Cardiac muscle cell (in vitro differentiated cells and primary cell): Measurements from ENCODE around the gene AXIN2. TPM values are rescaled to one million over a fixed set of nuclear protein-coding genes. Genes with fewer than 3 reads are reported as not detected.
"Not testable (repeated sequence)": the region's sequence is repeated elsewhere in the genome, so short reads cannot be mapped to it uniquely, and the experiment has no call there.

Experiments used
- DNase-seq, 2 donors: peaks; one replicate each; pipeline versions ENCODE4 v3.0.0 to v3.0.0-alpha.2; 2010 to 2017; ENCODE audit warnings: low read depth in 1 of 2, low spot score in 1 of 2
- H3K27ac ChIP-seq: fragments of 200-600 bp; sonication (generic); 2 replicates; pipeline ENCODE4 v1.5.1; 2016
- H3K27me3 ChIP-seq: fragments of 200-600 bp; sonication (generic); 2 replicates; pipeline ENCODE4 v1.6.0; 2016; ENCODE audit warnings: control low read depth
- H3K36me3 ChIP-seq: fragments of 200-600 bp; sonication (generic); 2 replicates; pipeline ENCODE4 v1.5.1; 2016; ENCODE audit warnings: control low read depth
- H3K4me1 ChIP-seq: fragments of 200-600 bp; sonication (generic); 2 replicates; pipeline ENCODE4 v1.8.1; 2017; ENCODE audit warnings: low read depth, mild to moderate bottlenecking, mixed run types
- H3K4me3 ChIP-seq: fragments of 200-600 bp; sonication (generic); 2 replicates; pipeline ENCODE4 v1.5.1; 2016; ENCODE audit warnings: mild to moderate bottlenecking
- H3K9me3 ChIP-seq: fragments of 200-600 bp; sonication (generic); 2 replicates; pipeline ENCODE4 v1.5.1; 2017; ENCODE audit warnings: low read depth, mild to moderate bottlenecking, control low read depth
- polyA plus RNA-seq: library from polyadenylated mRNA; unstranded; fragments of >200 nt; fragmentation: Nextera tagmentation; extraction: Ambion mirVana; gene quantifications from 2 replicates; pipeline ENCODE4 v1.2.1, GENCODE V29; 2016
- total RNA-seq: library from RNA; depleted of rRNA; stranded (reverse); fragments of >200 nt; gene quantifications from 2 replicates; pipeline ENCODE4 v1.2.3, GENCODE V29; 2016
- TF ChIP-seq, protein P1 (sequence below): IDR thresholded peaks from 2 replicates; pipeline ENCODE4 v1.5.1; 2012; ENCODE audit warnings: low read depth, mild to moderate bottlenecking, low read length

AXIN2 gene
- total and polyA plus RNA-seq, 2 experiments from 2014 or later, result 22.3 to 35.4 TPM

- Histone ChIP-seq H3K27ac (peak overlapping the region; percentile 88), H3K36me3 (peaks cover 21% of the 10 kb centered on the region), H3K4me1 (peaks cover 27% of the 10 kb centered on the region), H3K27me3 (no peaks in the 10 kb centered on the region), H3K4me3 (no peak overlapping the region), H3K9me3 (no peaks in the 10 kb centered on the region)
- DNase-seq, result no peak
- TF ChIP-seq, protein P1, sequence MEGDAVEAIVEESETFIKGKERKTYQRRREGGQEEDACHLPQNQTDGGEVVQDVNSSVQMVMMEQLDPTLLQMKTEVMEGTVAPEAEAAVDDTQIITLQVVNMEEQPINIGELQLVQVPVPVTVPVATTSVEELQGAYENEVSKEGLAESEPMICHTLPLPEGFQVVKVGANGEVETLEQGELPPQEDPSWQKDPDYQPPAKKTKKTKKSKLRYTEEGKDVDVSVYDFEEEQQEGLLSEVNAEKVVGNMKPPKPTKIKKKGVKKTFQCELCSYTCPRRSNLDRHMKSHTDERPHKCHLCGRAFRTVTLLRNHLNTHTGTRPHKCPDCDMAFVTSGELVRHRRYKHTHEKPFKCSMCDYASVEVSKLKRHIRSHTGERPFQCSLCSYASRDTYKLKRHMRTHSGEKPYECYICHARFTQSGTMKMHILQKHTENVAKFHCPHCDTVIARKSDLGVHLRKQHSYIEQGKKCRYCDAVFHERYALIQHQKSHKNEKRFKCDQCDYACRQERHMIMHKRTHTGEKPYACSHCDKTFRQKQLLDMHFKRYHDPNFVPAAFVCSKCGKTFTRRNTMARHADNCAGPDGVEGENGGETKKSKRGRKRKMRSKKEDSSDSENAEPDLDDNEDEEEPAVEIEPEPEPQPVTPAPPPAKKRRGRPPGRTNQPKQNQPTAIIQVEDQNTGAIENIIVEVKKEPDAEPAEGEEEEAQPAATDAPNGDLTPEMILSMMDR, result no peak
Measured at GRCh38 chr17:65529040-65529633, 32.3 kb downstream of the AXIN2 start.

DNA sequence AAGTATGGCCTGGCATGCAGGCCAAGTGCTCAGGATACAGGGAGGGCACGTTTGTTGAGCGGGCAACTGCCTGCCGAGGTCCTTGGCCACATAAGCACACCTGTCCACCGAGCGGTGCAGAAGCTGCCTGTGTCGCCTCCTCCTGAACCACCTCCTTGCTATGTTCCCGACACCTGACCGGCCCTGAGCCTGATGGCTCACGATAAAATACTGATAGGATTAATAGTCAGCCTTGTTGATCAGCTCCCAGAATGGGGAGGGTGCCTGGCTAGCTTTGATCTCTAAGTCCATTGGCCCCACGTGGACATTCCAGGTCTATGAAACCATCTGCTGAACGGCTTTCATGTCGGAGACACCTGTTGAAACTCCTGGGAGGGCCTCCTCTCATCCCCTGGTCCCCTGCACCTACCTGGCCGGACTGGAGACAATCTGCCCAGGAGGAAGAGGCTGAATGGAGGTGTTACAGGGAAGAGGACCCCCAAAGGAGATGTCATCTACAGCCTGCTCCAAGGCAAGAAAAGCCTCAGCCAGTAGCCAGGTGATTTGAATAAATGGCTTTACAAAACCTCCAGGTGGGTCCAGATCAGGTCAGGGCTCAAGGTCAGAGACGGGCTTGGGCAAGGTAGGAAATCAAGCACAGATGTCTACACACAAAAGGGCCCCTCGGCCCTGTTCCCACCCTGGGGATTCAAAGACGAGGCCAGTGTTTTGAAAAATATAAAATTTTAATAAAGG is 33.4 kb downstream of the AXIN2 start:
- H3K4me3 ChIP-seq, result no peak overlapping the region
- TF ChIP-seq, protein P1, result no peak
- H3K4me1 ChIP-seq, result peaks cover 34% of the 10 kb centered on the region
- H3K27ac ChIP-seq, result peak overlapping the region; percentile 47
- no peaks in the 10 kb centered on the region for H3K9me3 ChIP-seq
- peaks cover 12% of the 10 kb centered on the region for H3K36me3 ChIP-seq
- no peaks in the 10 kb centered on the region for H3K27me3 ChIP-seq
- DNase-seq, result no peak

DNA sequence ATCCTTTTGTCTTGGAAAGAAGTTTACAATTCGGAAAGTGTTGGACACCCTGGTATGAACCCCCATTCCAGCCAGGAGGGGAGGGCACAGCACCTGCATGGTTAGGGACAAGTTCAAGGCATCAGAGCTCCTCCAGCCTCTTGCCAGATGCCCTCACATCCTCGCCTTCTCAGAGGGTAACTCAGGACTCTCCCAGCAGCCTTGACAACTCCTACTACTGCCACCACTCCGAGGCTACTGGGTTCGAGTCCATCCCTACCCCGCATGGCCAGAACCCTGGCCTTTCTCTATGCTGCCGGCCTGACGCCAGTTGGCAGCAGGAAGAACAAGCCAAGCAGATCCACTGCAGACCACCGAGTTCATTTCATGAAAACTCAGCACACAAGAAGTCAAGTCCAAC is 34.1 kb downstream of the AXIN2 start:
- H3K9me3 ChIP-seq, result no peaks in the 10 kb centered on the region
- peak overlapping the region; percentile 47 for H3K27ac ChIP-seq
- no peak for DNase-seq
- peaks cover 32% of the 10 kb centered on the region for H3K4me1 ChIP-seq
- peaks cover 9% of the 10 kb centered on the region for H3K36me3 ChIP-seq
- H3K27me3 ChIP-seq, result no peaks in the 10 kb centered on the region
- TF ChIP-seq, protein P1, result no peak
- no peak overlapping the region for H3K4me3 ChIP-seq

- H3K27ac ChIP-seq, result peak overlapping the region; percentile 47
- H3K27me3 ChIP-seq, H3K9me3 ChIP-seq, DNase-seq, H3K4me3 ChIP-seq, H3K36me3 ChIP-seq: not testable (repeated sequence)
- H3K4me1 ChIP-seq, result peaks cover 27% of the 10 kb centered on the region
Measured at GRCh38 chr17:65526854-65527253, 34.6 kb downstream of the AXIN2 start.

DNA sequence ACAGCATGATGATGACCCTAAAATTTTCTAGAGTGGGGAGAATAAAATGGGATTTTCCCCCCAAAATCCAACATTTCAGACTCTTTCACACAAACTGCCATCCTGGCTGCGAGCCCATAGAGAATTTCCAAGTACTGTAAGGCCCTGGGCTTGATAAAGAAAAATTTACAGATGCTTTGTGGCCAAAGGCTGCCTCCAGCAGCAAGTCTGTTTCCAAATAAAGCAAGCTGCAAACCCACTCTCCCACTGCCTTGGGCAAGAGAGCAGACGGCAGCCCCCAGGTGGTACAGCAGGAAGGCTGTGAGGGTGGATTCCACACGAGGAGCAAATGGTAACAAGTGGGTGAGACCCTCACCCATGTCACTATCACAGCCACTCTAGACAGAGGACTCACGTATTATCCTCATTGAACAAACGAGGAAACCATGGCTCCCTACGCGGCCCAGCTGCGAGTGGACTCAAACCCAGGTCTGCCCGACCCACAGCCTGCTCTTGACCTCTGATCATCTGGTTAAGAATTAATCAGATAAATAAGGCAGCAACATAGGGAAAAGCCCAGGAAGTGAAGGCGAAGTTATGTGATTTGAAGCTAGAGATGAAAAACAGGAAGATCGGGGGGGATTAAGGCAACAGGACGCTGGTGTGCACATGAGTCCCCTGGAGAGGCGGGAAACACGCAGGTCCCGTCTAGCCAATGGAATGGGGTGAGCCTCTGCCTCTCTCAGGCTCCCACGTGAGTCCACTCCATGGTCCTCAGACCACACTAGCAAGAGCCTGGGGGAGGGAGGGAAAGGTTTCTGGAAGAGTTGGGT is 37.4 kb downstream of the AXIN2 start:
- peak in 1 of 2 donors; percentile 70 for DNase-seq
- Histone ChIP-seq H3K27ac (no peak overlapping the region), H3K27me3 (no peaks in the 10 kb centered on the region), H3K4me3 (no peak overlapping the region), H3K36me3 (peaks cover under 1% of the 10 kb centered on the region), H3K9me3 (no peaks in the 10 kb centered on the region), H3K4me1 (peaks cover 7% of the 10 kb centered on the region)
- TF ChIP-seq, protein P1, result no peak

DNA sequence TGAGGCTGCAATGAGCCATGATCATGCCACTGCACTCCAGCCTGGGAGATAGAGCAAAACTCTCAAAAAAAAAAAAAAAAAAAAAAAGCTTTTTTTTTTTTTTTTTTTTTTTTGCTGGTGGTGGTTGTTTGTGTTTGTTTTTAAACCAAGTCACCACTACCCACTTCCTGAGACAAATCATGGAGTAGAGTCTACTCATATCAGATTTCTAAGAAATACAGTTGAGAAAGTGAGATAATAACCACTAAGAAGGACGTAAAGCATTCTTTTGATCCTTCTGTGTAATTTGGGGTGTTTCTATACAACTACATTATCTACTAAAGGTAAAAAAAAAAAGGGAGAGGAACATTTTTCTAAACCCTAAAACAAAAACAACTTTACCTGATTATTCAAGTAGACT is 38.0 kb downstream of the AXIN2 start:
- Histone ChIP-seq H3K27me3 (no peaks in the 10 kb centered on the region), H3K27ac (no peak overlapping the region), H3K36me3 (no peaks in the 10 kb centered on the region), H3K4me1 (peaks cover 7% of the 10 kb centered on the region), H3K4me3 (no peak overlapping the region), H3K9me3 (no peaks in the 10 kb centered on the region)
- TF ChIP-seq, protein P1, result no peak
- peak in 1 of 2 donors; percentile 32 for DNase-seq
